HEK293 (cell line): Measurements from ENCODE around the gene ICAM1.
"Not testable (repeated sequence)": the region's sequence is repeated elsewhere in the genome, so short reads cannot be mapped to it uniquely, and the experiment has no call there.

Experiments
- CTCF ChIA-PET: fragments of 350-600 bp; formaldehyde crosslinking; extraction: SDS; loops from one replicate; lab custom pipeline; 2021; ENCODE audit warnings: antibody characterized with exemption; lab: Yijun Ruan, JAX
- POLR2A ChIA-PET: fragments of 300-600 bp; formaldehyde crosslinking; extraction: SDS; loops from one replicate; lab custom pipeline; 2020; ENCODE audit warnings: antibody characterized with exemption, inconsistent platforms; lab: Yijun Ruan, JAX
- H3K27ac ChIP-seq: fragments of 200-500 bp; sonication (Bioruptor generic); 2 replicates; pipeline ENCODE4 v1.5.1; 2014; ENCODE audit warnings: low read depth, low read length, control low read depth, inconsistent platforms; ENCODE audit errors: extremely low read depth
- H3K36me3 ChIP-seq, 2 experiments: fragments of 200-500 bp in 1 of 2; sonication (Bioruptor generic) in 1 of 2; 1 replicate in 1 of 2; 2 replicates in 1 of 2; pipeline ENCODE4 v1.5.1; 2014 to 2017; ENCODE audit warnings: inconsistent platforms in 2 of 2, low read length in 2 of 2; ENCODE audit not compliant: control insufficient read depth in 2 of 2, insufficient read depth in 1 of 2
- H3K4me1 ChIP-seq: fragments of 200-500 bp; sonication (Bioruptor generic); 2 replicates; pipeline ENCODE4 v1.5.1; 2014; ENCODE audit warnings: mild to moderate bottlenecking, low read length, inconsistent platforms; ENCODE audit not compliant: control insufficient read depth, insufficient read depth
- H3K4me3 ChIP-seq: 2 replicates; pipeline ENCODE4 v1.5.1; 2011; ENCODE audit warnings: low read depth, mild to moderate bottlenecking, control low read depth, low read length, moderate library complexity
- H3K9me3 ChIP-seq: fragments of 200-500 bp; sonication (Bioruptor generic); 2 replicates; pipeline ENCODE4 v1.5.1; 2014; ENCODE audit warnings: low read depth, low read length, inconsistent platforms; ENCODE audit not compliant: control insufficient read depth, insufficient read depth
- HIC1 ChIP-seq: fragments of 450-650 bp; formaldehyde crosslinking; IDR thresholded peaks from 2 replicates; pipeline ENCODE4 v1.5.1; 2016; ENCODE audit warnings: missing biosample characterization, missing genetic modification characterization
- KLF8 ChIP-seq: fragments of 450-650 bp; formaldehyde crosslinking; IDR thresholded peaks from 2 replicates; pipeline ENCODE4 v1.5.1; 2016; ENCODE audit warnings: missing biosample characterization, missing genetic modification characterization
- PRDM10 ChIP-seq: fragments of 450-650 bp; formaldehyde crosslinking; IDR thresholded peaks from 2 replicates; pipeline ENCODE4 v1.5.1; 2016; ENCODE audit warnings: missing biosample characterization, missing genetic modification characterization
- REST ChIP-seq: fragments of 450-650 bp; formaldehyde crosslinking; IDR thresholded peaks from 2 replicates; pipeline ENCODE4 v1.5.1; 2016; ENCODE audit warnings: missing biosample characterization, missing genetic modification characterization
- SP7 ChIP-seq: fragments of 450-650 bp; formaldehyde crosslinking; IDR thresholded peaks from 2 replicates; pipeline ENCODE4 v1.5.1; 2016; ENCODE audit warnings: missing biosample characterization, missing genetic modification characterization
- YY2 ChIP-seq: fragments of 450-650 bp; formaldehyde crosslinking; IDR thresholded peaks from 2 replicates; pipeline ENCODE4 v1.5.1; 2016; ENCODE audit warnings: missing biosample characterization, missing genetic modification characterization
- ZBTB1 ChIP-seq: fragments of 450-650 bp; formaldehyde crosslinking; IDR thresholded peaks from 2 replicates; pipeline ENCODE4 v1.5.1; 2016; ENCODE audit warnings: missing biosample characterization, missing genetic modification characterization
- ZBTB8A ChIP-seq: fragments of 450-650 bp; formaldehyde crosslinking; IDR thresholded peaks from 2 replicates; pipeline ENCODE4 v1.5.1; 2016; ENCODE audit warnings: missing biosample characterization, missing genetic modification characterization
- ZNF132 ChIP-seq: fragments of 450-650 bp; formaldehyde crosslinking; IDR thresholded peaks from 2 replicates; pipeline ENCODE4 v1.5.1; 2017; ENCODE audit warnings: missing biosample characterization, missing genetic modification characterization, borderline replicate concordance
- ZNF23 ChIP-seq: fragments of 450-650 bp; formaldehyde crosslinking; IDR thresholded peaks from 2 replicates; pipeline ENCODE4 v1.5.1; 2016; ENCODE audit warnings: missing biosample characterization, missing genetic modification characterization, borderline replicate concordance
- ZNF24 ChIP-seq: fragments of 450-650 bp; formaldehyde crosslinking; IDR thresholded peaks from 2 replicates; pipeline ENCODE4 v1.5.1; 2016; ENCODE audit warnings: missing biosample characterization, missing genetic modification characterization
- ZNF266 ChIP-seq: fragments of 450-650 bp; formaldehyde crosslinking; IDR thresholded peaks from 2 replicates; pipeline ENCODE4 v1.5.1; 2016; ENCODE audit warnings: missing biosample characterization, missing genetic modification characterization, low read depth
- ZNF394 ChIP-seq: fragments of 450-650 bp; formaldehyde crosslinking; IDR thresholded peaks from 2 replicates; pipeline ENCODE4 v1.5.1; 2016; ENCODE audit warnings: missing biosample characterization, missing genetic modification characterization, mild to moderate bottlenecking, moderate library complexity, borderline replicate concordance
- ZNF426 ChIP-seq: fragments of 450-650 bp; formaldehyde crosslinking; IDR thresholded peaks from 2 replicates; pipeline ENCODE4 v1.5.1; 2017; ENCODE audit warnings: missing biosample characterization, missing genetic modification characterization, mild to moderate bottlenecking, inconsistent platforms, moderate library complexity
- ZNF518A ChIP-seq: fragments of 450-650 bp; formaldehyde crosslinking; conservative IDR thresholded peaks from 2 replicates; pipeline ENCODE4 v1.5.1; 2016; ENCODE audit warnings: low read depth, missing biosample characterization, missing genetic modification characterization
- ZNF544 ChIP-seq: fragments of 450-650 bp; formaldehyde crosslinking; IDR thresholded peaks from 2 replicates; pipeline ENCODE4 v1.5.0; 2017; ENCODE audit warnings: missing biosample characterization, missing genetic modification characterization
- ZNF623 ChIP-seq: fragments of 450-650 bp; formaldehyde crosslinking; IDR thresholded peaks from 2 replicates; pipeline ENCODE4 v1.5.1; 2016; ENCODE audit warnings: missing biosample characterization, missing genetic modification characterization
- ZNF658 ChIP-seq: fragments of 450-650 bp; formaldehyde crosslinking; IDR thresholded peaks from 2 replicates; pipeline ENCODE4; 2016; ENCODE audit warnings: missing biosample characterization, missing genetic modification characterization
- ZNF664 ChIP-seq: fragments of 450-650 bp; formaldehyde crosslinking; IDR thresholded peaks from 2 replicates; pipeline ENCODE4 v1.5.1; 2016; ENCODE audit warnings: missing biosample characterization, missing genetic modification characterization
- ZNF785 ChIP-seq: fragments of 450-650 bp; formaldehyde crosslinking; IDR thresholded peaks from 2 replicates; pipeline ENCODE4 v1.5.1; 2016; ENCODE audit warnings: missing biosample characterization, missing genetic modification characterization
- ZSCAN23 ChIP-seq: fragments of 450-650 bp; formaldehyde crosslinking; IDR thresholded peaks from 2 replicates; pipeline ENCODE4 v1.5.1; 2016; ENCODE audit warnings: missing biosample characterization, missing genetic modification characterization

Gene ICAM1

GRCh38 chr19:10235409-10235808 is 35.5 kb upstream of the ICAM1 start:
- H3K4me3 ChIP-seq, H3K4me1 ChIP-seq, H3K27ac ChIP-seq, H3K9me3 ChIP-seq, POLR2A ChIA-PET, H3K36me3 ChIP-seq: not testable (repeated sequence)
- TF ChIP-seq REST (tag by site-specific recombination) (0 out of 2 replicates have a peak, but pooled peaks have one; percentile 16), ZNF426 (peak; percentile 33; the same call in 1 of the 2 replicates), ZNF394 (tag by site-specific recombination) (peak; percentile 56; the same call in 1 of the 2 replicates), ZNF623 (tag by site-specific recombination) (peak; percentile 39; the same call in 1 of the 2 replicates), ZNF266 (peak; percentile 37; the same call in 1 of the 2 replicates), ZNF664 (tag by site-specific recombination) (0 out of 2 replicates have a peak, but pooled peaks have one; percentile 8), ZNF518A (tag by site-specific recombination) (peak; percentile 61), ZBTB8A (tag by site-specific recombination) (peak; percentile 27; the same call in 1 of the 2 replicates)
- CTCF ChIA-PET: interaction anchor here (0.5 to 3.8 kb wide), 3 partner anchors 15 to 136 kb away, joined by 3 to 23 read pairs (median 3); no protein-coding TSS in a partner anchor

GRCh38 chr19:10237702-10238101 is 33.2 kb upstream of the ICAM1 start:
- Histone ChIP-seq H3K9me3 (no peaks in the 10 kb centered on the region), H3K36me3 (no peaks in the 10 kb centered on the region), H3K27ac (no peak overlapping the region), H3K4me1 (no peaks in the 10 kb centered on the region), H3K4me3 (no peak overlapping the region)
- ChIA-PET CTCF (no interaction called here), POLR2A (no interaction called here)
- TF ChIP-seq ZNF785 (tag by site-specific recombination) (no peak), ZNF544 (tag by site-specific recombination) (no peak), SP7 (tag by site-specific recombination) (no peak), ZNF24 (no peak), ZNF132 (no peak), ZNF23 (tag by site-specific recombination) (no peak), ZSCAN23 (tag by site-specific recombination) (no peak), KLF8 (no peak), HIC1 (tag by site-specific recombination) (no peak), ZBTB1 (tag by site-specific recombination) (no peak), ZNF658 (tag by site-specific recombination) (no peak), YY2 (tag by site-specific recombination) (no peak), PRDM10 (no peak)
